GM10847 (cell line): ENCODE results near the gene ACOX3.

ENCODE experiments used
- POLR2A ChIP-seq: IDR thresholded peaks from 2 replicates; pipeline ENCODE4 v1.6.1; 2011; ENCODE audit not compliant: insufficient read length; ENCODE audit errors: extremely low read depth

ACOX3 gene

DNA sequence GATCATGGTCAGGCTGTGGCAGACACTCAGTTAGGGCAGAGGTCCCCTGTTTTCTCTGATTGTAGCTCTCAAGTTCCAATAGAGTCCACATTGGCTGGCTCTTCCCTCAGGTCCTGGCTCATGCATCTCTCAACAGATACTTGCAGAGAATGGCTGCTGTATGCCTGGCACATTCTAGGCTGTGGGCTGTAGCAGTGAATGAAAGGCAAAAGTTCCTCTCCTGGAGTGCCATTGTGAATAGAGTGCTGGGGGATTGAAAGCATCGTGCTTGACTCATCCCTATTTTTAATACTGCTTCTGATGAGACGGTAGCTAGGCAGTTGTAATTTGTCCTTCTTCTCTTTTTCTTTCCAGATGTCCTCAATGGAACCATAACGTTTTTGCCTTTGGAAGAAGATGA lies 5.6 kb upstream of the ACOX3 start:
- TF ChIP-seq POLR2A = no peak

DNA sequence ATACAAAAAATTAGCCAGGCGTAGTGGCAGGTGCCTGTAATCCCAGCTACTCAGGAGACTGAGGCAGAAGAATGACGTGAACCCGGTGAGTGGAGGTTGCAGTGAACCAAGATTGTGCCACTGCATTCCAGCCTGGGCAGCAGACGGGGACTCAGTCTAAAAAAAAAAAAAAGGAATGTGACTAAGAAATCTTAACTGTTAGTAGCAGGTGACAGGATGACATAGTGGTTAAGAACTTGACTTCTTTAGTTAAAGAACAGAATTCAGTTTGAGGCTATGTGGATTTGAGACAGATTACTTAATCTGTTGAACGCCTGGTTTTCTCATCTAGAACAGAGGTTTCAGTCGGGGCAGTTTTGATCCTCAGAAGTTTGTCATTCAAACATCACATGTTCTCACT lies 3.3 kb upstream of the ACOX3 start:
- TF ChIP-seq POLR2A = no peak

DNA sequence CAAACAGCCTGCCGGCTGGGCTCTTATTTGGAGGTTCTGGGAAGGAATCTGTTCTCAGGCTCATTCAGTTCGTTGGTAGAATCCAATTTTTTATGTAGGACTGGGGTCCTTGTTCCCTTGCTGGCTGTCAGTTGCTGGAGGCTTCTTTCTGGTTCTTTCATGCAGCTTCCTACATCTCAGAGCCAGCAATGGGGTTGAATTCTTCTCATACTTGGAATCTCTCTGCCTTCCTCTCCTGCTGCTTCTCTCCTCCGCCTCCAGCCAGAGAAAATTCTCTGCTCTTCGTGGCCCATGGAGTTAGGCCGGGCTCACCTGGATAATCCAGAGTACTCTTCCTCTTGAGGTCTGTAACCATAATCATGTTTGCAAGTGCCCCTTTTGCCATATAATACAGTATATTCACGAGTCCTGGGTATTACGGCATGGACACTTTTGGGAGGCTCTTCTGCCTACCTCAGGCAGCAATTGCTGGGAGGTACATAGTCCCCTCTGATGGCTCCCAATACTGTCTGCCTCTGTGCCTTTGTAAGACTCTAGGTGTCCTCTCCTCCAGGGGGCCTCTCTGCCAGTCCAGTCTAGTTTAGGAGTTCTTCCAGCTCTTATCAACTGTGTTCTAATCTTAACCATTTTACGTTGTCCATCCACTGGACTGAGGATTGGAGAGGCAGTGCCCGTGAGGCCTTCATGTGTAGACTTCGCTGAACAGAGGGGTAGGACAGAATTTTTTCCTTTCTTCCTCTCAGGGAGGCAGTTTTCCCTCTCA lies 2.3 kb upstream of the ACOX3 start:
- TF ChIP-seq POLR2A = no peak

DNA sequence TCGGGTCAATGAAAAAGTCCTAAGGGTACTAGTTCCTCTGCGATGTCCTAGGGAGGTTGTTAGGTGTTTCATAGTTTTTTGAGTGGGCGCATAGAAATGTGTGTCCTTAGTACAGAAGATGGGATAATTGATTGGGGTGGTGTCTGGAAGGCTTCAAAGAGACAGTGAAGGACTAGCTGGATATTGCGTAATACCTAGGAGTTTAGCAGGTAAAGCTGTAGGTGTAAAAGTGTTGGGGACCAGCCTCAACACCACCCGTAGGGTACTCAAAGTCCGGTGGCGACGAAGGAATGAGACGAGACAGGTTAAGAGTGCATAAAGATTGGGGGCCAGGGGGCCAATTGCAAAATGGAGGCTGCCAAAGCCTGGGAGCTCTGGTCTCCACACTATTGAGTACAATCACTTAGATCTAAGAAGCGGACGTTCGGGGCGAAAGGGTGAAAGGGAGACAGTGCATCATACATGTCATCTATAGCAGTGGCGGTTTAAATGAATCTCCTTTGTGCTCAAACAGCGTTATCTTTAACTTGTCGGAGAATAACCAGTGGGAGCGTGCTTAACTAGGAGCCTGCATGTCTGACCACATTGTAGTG lies 1.1 kb upstream of the ACOX3 start:
- no peak for TF ChIP-seq POLR2A

- no peak for TF ChIP-seq POLR2A
Measured at GRCh38 chr4:8439914-8440491, 520 bp downstream of the ACOX3 start.

DNA sequence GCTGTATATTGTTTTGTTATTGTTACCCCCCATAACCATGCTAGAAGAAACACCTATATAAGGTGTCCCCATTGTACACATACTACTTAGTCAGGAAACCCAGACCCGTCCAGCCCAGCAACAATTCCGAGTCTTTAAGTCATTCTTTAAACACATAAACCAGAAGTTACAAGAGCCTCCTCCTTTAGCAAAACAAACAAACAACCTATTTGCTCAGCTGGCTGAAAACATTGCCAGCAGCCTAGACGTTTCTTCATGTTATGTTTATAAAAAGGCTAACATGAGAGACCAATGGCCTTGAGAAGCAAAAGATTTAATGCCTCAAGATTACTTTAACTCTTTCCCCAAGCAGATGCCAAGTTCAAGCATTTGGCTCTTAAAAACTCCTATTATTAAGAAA lies 1.4 kb downstream of the ACOX3 start:
- TF ChIP-seq POLR2A = no peak

GRCh38 chr4:8438743-8439142 lies 1.8 kb downstream of the ACOX3 start:
- no peak for TF ChIP-seq POLR2A

DNA sequence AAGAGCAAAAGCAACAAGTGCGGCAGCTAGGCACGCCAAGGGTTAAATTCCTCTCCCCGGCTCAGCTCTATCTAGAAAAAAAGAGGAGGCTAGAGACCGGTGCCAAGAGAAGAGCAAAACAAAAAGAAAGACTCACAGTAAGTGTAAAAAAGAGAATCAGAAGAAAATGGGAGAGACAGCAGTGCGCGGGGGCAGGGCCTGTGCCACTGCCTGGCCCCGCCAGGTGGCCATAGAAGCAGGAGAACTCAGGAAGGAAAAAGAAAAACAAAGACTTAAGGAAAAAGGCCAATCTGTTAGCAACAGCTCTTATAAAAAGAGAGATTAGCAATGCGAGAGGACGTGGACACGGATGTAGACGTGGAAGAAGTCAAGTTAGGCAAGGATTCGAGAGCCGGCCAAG lies 3.2 kb downstream of the ACOX3 start:
- TF ChIP-seq POLR2A = no peak

DNA sequence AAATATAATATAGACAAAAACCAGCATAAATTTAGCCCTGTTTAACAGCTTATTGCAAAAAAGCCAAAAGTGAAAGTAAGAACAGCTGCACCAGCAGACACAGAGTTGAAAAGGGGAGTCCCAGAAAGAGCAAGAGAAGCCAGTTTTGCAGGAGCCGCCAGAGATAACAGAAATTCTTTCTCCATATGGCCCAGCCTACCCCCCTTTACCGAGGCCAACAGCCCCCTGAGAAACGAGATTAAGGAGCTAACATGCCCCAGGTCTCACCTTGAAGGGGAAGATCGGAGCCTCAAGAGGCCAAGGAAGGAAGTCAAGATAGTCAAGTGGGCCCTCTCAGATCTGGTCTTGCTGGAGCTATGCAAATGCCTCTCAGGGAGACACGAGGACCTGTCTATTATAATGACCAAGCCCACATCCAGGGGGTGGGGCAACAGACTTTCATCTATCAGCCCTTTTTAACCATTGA lies 4.8 kb downstream of the ACOX3 start:
- no peak for TF ChIP-seq POLR2A

GRCh38 chr4:8434251-8435073 lies 6.1 kb downstream of the ACOX3 start:
- TF ChIP-seq POLR2A = no peak

DNA sequence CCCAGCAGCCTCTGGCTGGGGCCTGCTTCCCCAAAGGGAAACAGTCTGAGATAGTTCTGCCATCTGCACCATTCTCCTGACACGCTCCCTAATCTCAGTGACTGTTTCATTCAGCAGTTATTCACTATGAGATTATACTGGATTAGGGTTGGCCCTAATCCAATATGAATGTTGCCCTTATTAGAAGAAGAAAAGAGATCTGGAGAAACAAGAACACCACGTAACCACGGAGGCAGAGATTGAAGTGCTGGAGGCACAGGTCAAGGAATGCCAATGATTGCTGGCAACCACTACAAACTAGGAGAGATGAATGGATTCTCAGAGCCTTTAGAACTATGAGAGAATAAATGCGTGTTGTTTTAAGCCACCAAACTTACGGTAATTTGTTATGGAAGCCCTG lies 7.4 kb downstream of the ACOX3 start:
- no peak for TF ChIP-seq POLR2A

- TF ChIP-seq POLR2A = no peak
Measured at GRCh38 chr4:8431553-8431952, 9.0 kb downstream of the ACOX3 start.

DNA sequence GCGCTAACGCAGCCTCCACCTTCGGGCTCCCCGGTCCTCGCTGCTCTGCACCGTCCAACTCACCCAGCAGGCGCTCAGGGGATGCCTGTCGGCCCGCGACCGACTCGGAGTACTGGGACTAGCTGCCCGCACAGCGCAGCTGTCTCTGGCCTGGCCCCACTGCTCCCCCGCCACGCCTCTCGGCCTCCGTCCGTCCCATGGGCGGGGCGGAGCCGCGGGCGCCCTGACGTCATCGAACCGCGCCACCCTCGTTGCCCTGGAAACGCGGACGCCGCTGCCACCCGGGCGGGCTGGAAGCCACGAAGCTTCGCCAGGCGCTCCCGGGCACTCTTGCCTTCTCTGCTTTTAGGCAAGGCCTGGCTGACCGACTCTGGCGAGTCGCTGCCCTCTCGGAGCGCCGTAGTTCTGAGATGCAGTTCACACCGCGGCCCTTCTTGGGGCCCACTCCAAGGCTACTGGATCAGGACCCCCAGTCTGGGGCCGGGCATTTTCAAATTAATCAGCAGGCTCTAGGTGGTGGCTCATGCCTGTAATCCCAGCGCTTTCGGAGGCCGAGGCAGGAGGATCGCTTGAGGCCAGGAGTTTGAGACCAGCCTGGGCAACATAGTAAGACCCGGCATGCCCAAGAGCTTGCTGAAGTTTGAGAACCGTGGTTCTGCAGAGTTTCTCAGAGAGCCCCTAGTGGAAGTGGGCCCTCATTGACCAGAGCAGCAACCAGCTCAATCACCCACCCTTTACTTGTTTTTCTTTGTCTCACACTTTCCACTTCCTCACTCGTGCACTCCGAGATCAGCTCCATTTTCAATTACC lies 12.0 kb downstream of the ACOX3 start:
- peak; percentile 68 for TF ChIP-seq POLR2A

DNA sequence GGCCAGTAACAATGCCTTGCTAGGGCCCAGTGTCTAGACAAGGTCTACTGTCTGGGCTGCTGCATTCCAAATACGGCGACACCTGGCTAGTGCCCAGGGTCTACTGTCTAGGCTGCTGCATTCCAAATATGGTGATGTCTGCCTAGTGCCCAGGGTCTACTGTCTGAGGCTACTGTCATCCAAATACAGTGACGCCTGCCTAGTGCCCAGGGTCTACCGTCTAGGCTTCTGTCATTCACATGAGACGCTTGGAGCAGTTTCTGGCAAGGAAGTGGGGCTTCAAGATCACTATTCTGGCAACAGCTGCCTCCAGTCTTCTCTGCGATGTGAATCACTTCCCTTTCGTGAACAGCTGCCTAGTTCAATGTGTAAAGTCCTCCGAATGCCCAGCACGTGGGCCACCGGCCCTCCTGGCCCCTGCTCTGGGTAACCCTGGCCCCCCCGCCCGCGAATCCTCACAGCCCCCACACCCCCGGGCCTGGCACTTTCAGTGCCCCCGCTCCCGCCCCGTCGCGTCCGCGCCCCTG lies 12.7 kb downstream of the ACOX3 start:
- TF ChIP-seq POLR2A = no peak

DNA sequence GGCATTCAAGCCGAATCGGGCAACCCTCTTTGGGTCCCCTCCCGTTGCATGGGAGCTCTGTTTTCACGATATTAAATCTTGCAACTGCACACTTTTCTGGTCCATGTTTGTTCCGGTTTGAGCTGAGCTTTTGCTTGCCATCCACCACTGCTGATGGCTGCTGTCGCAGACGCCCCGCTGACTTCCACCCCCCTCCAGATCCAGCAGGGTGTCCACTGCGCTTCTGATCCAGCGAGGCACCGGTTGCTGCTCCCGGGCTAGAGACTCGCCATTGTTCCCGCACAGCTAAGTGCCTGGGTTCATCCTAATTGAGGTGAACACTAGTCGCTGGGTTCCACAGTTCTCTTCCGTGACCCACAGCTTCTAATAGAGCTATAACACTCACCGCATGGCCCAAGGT lies 13.3 kb downstream of the ACOX3 start:
- no peak for TF ChIP-seq POLR2A
